Endothelial cell of umbilical vein (primary cell): ENCODE results near the gene FRRS1.

Source experiments
- CTCF ChIP-seq, 2 donors: IDR thresholded peaks; 1 replicate in 1 of 2; 2 replicates in 1 of 2; pipeline ENCODE4 v1.5.1; 2011; ENCODE audit warnings: low read length in 2 of 2, mild to moderate bottlenecking in 2 of 2, moderate library complexity in 2 of 2, control low read depth in 1 of 2, inconsistent platforms in 1 of 2, low read depth in 1 of 2; ENCODE audit not compliant: insufficient read depth in 1 of 2; ENCODE audit errors: extremely low read depth in 1 of 2
- EZH2 ChIP-seq: IDR thresholded peaks from 2 replicates; pipeline ENCODE4 v1.6.1; 2012; ENCODE audit warnings: borderline replicate concordance, low read depth, mild to moderate bottlenecking, moderate library complexity, low read length, inconsistent platforms; ENCODE audit not compliant: severe bottlenecking
- FOS ChIP-seq: IDR thresholded peaks from 2 replicates; pipeline ENCODE4 v1.6.1; 2011; ENCODE audit warnings: mild to moderate bottlenecking, low read length, moderate library complexity, borderline replicate concordance; ENCODE audit not compliant: insufficient read depth
- MAX ChIP-seq: IDR thresholded peaks from 2 replicates; pipeline ENCODE4 v1.6.1; 2011; ENCODE audit not compliant: insufficient read depth, insufficient read length
- POLR2A ChIP-seq: IDR thresholded peaks from 2 replicates; pipeline ENCODE4 v1.6.1; 2012; ENCODE audit warnings: low read depth, mild to moderate bottlenecking, control low read depth, low read length

GRCh38 chr1:99710994-99711393, 55.4 kb downstream of the FRRS1 start:
- no peak for TF ChIP-seq CTCF (IDR thresholded peaks at IDR 0.05; ENCODE audit: extremely low read depth in 1 of 2, insufficient read depth in 1 of 2, low read depth in 1 of 2, low read length in 2 of 2)
- TF ChIP-seq EZH2: no peak
- TF ChIP-seq FOS: no peak
- TF ChIP-seq POLR2A: no peak
- TF ChIP-seq MAX: no peak
